Hematopoietic multipotent progenitor cell treated with erythropoietin and hydrocortisone succinate and interleukin-3 and kit ligand, for 8 days (in vitro differentiated cells): ENCODE measurements around the gene HES4.

Source experiments
- DNase-seq: peaks from one replicate; pipeline ENCODE4 v3.0.0-alpha.2; 2015

The HES4 gene, protein sequence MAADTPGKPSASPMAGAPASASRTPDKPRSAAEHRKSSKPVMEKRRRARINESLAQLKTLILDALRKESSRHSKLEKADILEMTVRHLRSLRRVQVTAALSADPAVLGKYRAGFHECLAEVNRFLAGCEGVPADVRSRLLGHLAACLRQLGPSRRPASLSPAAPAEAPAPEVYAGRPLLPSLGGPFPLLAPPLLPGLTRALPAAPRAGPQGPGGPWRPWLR

DNA sequence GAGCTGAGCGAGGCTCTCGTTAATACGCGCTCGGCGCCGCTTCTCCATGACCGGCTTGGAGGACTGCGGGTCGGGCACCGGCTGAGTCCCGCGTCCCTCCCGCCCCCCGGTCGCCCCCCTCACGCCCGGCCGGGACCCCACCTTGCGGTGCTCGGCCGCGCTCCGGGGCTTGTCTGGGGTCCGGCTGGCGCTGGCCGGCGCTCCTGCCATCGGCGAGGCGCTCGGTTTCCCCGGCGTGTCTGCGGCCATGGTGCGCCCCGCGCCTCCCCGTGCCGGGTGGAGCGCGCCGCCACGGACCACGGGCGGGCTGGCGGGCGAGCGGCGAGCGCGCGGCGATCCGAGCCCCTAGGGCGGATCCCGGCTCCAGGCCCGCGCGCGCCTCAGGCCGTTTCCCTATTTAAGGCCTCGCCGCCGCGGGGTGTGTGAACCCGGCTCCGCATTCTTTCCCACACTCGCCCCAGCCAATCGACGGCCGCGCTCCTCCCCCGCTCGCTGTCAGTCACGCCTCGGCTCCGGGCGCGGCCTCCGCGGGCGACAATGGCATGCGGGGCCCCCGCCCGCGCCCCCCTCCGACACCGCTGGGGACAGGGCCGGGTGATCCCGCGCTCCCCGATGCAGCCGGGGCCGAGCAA is at the start of gene HES4:
TSS of gene HES4 (minus strand) at position 373 of the 632 bp plus-strand sequence. CDS start at position 249, 124 bp downstream.
- DNase-seq, result peak; percentile 61

DNA sequence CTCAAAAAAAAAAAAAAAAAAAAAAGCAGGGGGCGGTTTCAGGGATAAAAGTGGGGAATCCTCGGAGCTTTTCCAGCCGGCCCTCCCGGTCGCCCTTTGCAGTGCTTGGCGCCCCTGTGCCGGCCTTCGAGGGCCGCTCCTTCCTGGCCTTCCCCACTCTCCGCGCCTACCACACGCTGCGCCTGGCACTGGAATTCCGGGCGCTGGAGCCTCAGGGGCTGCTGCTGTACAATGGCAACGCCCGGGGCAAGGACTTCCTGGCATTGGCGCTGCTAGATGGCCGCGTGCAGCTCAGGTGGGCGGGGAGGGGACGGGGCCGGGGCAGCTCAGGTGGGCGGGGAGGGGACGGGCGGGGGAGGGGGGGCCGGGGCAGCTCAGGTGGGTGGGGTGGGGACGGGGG is 48.9 kb upstream of the HES4 start:
- DNase-seq, result no peak

DNA sequence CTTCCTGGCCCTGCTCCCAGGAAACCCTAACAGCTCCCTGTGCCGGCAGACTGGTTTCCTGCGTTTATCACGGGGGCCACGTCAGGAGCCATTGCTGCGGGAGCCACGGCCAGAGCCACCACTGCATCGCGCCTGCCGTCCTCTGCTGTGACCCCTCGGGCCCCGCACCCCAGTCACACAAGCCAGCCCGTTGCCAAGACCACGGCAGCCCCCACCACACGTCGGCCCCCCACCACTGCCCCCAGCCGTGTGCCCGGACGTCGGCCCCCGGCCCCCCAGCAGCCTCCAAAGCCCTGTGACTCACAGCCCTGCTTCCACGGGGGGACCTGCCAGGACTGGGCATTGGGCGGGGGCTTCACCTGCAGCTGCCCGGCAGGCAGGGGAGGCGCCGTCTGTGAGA is 48.1 kb upstream of the HES4 start:
- DNase-seq, result no peak

DNA sequence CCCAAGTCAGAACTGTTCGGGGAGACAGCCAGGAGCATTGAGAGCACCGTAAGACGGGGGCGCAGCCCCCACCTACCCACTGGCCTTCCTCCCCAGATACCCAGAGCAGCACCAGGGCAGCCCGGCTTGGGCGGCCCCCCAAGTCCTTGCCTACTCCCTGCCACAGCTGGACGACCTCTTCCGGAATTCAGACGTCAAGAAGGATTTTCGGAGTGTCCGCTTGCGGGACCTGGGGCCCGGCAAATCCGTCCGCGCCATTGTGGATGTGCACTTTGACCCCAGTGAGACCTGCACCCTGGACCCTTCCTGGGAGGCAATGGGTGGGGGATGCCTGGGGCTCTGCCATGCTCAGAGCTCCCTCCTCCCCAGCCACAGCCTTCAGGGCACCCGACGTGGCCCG is 47.5 kb upstream of the HES4 start:
- no peak for DNase-seq

DNA sequence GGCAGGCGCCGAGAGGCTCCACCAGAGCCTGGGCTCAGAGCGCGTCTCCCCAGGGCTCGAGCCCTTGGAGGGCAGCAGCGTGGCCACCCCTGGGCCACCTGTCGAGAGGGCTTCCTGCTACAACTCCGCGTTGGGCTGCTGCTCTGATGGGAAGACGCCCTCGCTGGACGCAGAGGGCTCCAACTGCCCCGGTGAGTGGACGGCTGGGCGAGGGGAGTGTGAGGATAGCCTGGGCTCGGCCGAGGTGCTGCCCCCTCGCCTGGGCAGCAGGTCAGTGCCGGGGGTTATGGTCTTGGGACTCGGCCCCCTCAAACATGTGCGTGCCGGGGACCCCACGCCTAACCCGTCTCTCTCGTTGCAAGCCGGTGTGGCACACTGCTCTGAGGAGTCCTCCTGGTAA is 46.9 kb upstream of the HES4 start:
- no peak for DNase-seq

DNA sequence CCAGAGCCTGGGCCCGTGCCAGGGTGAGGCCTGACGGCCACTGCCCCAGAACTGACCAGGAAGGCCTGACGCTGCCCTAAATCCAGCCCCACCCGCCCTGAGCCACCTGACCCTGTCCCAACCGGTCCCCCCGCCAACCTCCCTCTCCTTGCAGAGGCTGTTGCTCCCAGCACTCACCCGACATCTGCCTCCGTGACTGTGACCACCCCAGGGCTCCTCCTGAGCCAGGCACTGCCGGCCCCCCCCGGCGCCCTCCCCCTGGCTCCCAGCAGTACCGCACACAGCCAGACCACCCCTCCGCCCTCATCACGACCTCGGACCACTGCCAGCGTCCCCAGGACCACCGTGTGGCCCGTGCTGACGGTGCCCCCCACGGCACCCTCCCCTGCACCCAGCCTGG is 46.3 kb upstream of the HES4 start:
- DNase-seq, result no peak

DNA sequence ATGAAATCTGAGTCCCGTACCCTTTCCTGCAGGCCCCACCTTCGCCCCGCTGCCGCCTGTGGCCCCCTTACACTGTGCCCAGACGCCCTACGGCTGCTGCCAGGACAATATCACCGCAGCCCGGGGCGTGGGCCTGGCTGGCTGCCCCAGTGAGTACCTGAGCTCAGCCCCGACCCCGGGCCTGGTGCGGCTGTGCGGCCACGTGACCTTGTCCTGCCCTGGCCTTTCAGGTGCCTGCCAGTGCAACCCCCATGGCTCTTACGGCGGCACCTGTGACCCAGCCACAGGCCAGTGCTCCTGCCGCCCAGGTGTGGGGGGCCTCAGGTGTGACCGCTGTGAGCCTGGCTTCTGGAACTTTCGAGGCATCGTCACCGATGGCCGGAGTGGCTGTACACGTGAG is 45.2 kb upstream of the HES4 start:
- no peak for DNase-seq

DNA sequence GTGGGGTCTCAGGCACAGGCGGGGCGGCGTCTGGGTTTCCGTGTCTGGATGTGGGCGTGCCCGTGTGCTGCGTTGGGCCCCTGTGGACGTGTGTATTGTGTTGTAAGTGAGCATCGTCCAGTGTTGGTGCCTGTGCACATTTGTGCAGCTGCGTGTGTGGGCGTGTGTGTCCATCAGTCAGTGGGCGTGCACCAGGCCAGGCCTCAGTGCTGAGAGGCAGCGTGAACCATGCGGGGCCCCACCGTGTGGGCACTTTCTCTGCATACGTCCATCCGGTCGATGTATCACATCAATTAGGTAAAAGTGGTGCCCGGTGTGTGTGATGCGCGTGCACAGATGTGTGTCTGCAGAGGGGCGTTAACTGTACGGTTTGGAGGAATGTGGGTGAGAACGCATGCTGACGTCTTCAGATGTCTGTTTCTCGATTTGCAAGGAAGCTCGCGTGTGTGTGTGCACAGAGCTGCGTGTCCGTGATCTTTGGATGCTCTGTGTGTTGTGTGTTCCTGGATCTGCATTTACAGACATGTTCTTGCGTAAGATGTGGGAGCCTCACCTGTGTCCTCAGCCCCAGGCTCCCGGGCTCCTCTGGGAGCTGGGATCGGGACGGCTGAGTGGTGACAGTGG is 44.7 kb upstream of the HES4 start:
- DNase-seq, result no peak

DNA sequence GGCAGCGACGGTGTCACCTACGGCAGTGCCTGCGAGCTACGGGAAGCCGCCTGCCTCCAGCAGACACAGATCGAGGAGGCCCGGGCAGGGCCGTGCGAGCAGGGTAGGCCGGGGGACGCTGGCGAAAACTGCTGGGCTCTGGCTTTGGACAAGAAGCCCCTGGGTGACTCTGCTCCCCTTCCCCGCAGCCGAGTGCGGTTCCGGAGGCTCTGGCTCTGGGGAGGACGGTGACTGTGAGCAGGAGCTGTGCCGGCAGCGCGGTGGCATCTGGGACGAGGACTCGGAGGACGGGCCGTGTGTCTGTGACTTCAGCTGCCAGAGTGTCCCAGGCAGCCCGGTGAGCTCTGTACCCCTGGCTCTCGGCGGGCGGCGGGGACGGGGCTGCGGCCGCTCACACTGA is 44.0 kb upstream of the HES4 start:
- no peak for DNase-seq

DNA sequence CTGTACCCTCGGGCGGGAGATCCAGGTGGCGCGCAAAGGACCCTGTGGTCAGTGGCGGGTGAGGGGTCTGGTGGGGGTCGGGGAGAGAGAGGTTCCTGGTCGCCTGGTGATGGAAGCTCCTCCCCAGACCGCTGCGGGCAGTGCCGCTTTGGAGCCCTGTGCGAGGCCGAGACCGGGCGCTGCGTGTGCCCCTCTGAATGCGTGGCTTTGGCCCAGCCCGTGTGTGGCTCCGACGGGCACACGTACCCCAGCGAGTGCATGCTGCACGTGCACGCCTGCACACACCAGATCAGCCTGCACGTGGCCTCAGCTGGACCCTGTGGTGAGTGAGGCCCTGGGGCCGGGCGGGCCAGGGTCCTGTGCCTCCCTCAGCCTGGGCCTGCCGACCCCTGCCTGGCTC is 43.5 kb upstream of the HES4 start:
- DNase-seq, result no peak

DNA sequence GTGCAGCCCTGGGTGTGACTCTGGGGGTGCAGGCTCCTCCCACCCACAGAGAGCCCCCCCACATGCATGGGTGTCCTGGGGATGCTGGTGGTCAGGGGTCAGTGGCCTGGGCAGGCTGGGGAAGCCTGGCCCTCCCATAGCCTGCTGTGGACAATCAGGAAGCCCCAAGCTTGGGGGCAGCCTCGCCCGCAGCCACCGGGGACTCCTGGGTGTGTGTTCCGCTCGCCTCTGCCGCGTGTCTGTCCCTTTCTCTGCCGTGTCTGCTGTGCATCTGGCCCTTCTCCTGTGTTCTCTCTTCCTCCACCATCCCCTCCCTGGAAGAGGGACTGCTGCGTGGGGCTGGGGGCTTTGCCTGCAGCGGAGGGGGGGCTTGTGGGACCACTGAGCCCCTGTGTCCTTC is 42.9 kb upstream of the HES4 start:
- DNase-seq, result no peak

DNA sequence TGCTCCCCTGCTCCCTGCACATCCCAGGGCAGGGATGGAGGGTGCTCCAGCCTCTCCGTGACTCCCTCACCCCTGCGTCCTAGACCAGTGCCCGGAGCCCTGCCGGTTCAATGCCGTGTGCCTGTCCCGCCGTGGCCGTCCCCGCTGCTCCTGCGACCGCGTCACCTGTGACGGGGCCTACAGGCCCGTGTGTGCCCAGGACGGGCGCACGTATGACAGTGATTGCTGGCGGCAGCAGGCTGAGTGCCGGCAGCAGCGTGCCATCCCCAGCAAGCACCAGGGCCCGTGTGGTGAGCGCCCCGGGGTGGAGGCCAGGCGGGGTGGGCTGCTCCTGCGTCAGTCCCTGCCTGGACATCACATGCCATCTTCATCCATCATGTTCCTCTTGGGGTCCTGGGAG is 42.0 kb upstream of the HES4 start:
- DNase-seq, result no peak

DNA sequence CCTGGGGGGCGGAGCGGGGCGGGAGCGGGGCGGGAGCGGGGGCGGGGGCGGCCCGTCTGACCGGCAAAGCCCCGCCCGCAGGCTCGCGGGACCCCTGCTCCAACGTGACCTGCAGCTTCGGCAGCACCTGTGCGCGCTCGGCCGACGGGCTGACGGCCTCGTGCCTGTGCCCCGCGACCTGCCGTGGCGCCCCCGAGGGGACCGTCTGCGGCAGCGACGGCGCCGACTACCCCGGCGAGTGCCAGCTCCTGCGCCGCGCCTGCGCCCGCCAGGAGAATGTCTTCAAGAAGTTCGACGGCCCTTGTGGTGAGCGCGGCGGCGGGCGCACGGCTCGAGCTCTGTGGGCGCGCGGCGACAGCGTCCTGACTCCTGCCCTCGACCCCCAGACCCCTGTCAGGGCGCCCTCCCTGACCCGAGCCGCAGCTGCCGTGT is 41.2 kb upstream of the HES4 start:
- DNase-seq, result no peak

DNA sequence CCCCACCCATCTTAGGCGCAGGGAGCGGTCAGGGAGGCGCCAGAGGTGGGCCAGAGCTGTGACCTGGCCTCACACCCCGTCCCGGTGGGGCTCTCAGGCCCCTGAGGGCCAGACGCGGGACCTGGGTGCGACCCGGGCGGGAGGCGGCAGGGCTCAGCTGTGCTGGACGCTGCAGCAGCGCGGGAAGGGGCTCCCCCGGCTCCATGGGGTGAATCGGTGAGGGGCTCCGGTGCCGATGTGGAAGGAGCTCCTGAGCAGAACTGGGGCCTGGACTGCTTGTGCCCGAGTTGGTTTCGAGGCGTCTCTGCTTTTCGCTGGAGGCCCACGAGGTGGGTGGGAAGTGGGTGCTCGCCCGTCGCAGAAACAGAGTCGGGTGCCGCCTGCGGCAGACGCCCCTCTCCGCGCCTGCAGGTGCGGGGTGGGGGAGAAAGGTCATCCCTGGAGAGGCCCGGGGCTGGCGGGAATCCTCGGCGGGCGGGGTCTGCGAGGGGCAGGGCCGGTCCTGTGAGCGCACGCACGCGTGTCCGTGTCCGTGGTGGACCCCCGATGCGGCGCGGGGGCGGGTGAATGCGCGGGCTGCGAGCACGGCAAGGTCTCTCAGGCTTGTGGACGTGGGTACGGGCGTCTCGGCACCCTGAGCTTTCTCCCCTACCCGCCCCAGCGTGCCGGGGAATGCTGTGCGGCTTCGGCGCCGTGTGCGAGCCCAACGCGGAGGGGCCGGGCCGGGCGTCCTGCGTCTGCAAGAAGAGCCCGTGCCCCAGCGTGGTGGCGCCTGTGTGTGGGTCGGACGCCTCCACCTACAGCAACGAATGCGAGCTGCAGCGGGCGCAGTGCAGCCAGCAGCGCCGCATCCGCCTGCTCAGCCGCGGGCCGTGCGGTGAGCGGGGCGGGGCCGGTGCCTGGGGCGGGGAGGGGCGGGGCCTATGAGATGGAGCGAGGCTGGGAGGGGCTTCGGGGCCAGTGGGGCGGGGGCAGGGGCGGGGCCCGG is 40.4 kb upstream of the HES4 start:
- peak; percentile 60 for DNase-seq

DNA sequence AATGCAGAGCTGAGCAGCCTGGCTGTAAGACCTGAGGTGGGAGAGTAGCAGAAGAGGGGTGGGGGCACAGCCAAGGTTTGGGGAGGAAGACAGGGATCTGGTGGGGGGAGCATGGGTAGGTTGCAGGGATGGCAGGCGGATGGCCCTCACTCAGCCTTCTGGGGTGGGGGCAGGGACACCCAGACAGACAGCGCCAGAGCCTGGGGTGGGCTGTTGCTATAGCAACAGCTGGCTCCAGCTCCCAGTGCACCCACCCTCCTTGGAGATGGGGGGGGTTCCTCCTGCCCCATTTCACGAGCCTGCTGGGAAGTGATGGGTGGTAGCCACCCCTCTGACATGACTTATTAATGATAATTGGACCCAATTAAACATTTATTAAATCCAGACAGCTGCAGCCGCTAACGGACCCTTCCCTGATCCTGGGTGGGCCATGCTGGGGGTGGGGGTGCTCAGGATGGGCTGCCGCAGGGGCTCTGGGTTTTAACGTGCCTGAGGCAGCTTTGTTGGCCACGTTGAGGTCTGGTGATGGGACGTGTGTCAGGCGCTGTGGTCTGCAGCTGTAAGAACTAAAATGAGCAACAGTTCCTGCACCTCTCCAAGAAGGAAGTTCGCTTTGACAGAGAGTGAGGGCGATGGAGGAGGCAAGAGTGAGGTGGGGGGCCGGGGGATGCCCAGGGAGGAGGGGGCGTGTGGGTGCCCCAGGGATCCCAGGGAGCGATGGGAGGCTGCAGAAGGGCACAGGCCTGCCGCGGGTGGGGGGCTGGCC is 39.4 kb upstream of the HES4 start:
- no peak for DNase-seq

DNA sequence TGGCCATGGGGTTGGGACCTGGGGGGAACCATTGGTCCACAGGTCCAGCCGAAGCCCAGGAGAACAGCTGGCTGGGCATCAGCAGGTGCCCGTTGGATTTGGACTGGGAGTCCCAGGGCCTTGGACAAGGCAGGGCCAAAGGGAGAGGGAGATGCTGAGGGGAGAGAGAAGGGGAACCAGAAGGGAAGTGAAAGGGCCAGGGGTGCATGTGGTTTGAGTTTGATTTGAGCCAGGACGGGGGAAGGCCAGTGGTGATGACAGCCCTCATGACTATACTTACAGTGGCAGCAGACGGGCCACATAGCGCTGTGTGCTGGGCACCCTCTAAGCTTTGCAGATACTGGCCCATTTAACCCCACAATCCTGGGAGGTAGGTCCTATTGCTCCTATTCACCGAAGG is 38.8 kb upstream of the HES4 start:
- DNase-seq, result no peak

DNA sequence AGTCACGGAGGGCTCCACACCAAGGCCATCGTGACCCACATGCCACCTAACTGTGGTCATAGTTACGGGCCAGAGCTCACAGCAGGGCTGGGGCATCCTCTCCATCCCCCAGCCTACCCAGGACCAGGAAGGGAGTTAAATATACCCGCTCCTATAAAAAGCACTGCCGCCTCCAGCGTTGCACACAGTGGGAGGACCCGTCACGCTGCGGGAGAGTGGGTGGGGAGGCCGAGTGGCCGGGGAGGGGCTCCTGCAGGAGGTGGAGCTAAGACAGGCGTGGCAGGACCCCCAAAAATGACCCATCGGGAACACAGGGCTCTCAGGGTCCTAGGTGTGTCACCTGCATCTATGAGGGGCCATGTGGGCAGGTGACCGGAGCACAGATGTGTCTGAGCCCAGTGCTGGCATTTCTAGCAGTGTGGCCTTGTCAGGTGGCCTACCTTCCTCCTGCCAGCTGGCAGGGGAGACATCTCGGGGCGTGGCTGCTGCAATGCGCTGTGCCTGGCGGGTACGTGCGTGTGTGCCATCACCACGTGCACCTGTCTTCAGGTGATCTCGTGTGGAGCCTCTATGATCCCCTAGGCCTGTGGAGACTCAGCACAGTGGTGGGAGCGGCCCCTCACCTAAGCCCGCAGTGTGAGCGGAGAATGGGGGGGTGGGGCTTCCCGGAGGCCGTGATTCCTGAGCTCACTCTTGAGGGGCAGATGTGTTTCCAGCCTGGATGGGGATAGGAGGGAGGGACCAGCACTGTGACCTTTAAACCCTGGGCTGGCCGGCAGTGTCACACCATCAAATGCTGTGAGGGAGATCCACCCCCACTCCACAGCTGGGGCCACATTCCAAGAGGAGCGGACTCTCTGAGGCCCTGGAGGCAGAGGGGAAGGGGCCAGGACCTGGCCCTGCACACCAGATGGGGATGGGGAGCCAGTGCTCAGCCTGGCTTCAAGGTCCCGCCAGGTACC is 37.8 kb upstream of the HES4 start:
- no peak for DNase-seq

DNA sequence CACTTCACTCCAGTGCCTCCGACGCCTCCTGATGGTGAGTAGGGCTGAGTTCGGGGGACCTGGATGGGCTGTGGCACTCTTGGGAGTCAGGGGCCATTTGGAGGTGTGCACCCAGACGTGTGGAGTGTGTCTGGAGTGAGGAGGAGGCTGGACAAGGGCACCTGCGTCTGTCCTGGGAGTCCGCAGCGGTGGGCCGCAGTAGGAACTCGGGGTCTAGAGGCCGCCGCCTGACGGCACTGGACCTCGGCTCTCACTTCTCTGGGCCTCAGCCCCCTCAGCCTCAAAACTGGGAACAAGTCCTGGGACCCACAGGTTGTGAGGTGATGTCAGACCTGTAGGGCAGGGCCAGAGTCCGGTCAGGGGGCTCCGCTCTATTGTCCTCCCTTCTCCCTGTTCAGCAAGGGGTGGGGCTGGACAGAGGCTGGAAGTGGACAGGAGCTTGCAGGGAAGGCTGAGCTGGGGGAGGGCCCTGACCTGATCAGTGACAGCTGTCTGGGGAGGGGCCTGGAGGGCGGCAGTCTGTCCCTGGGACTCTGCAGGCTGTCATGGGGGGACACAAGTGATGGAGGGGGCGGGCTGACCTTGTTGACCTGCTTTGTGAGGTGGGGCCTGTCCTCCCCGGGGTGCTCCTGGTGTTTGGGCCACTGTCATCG is 35.5 kb upstream of the HES4 start:
- DNase-seq, result no peak

DNA sequence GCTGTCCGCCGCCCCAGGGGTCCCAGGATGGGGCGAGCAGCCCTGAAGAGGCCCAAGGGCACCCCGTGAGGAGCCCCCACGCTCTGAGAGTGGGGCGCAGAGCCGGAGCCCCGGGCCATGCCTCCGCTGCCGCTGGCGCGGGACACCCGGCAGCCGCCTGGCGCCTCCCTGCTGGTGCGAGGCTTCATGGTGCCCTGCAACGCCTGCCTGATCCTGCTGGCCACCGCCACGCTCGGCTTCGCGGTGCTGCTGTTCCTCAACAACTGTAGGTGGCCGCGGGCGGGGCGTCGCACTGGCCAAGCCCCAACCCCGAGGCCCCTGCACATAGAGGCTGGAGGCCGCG is 34.5 kb upstream of the HES4 start:
- DNase-seq, result no peak

DNA sequence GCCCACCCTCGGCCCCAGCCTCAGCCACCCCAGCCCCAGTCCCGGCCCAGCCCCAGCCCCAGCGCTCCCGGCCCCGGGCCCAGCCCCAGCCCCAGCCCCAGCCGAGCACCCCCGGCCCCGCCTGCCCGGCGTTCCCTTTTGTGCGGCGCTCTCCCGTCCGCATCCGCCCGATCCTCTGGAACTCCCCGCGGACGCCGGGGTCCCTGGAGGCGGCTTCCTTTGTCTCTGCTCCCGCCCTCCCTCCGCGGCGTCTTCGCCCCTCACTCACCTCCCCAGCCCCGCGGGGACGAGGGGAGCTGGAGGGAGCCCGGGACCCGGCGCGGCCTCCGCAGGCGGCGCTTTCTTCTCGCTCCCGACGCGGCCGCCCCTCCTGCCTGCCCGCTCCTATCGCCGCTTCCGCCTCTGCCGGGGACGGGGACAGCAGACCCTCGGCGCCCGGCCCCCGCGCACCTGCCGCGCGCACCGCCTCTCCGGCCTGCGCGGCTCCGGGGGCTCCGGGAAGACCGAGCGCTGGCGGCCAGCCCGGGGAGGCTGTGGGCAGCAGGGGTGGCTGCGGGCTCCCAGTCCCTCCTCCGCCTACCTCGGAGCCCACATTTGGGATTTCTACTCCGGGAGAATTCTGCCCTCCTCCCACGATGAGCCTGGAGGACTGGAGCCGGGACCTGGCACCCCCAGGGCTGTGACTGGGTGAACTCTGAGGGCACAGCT is 34.0 kb upstream of the HES4 start:
- DNase-seq, result no peak
